Raji (cell line): ENCODE measurements around the gene SOX13.

Source experiments
- POLR2A ChIP-seq: IDR thresholded peaks from 2 replicates; pipeline ENCODE4 v1.6.1; 2011; ENCODE audit warnings: low read depth, low read length, control low read depth; ENCODE audit not compliant: insufficient read depth

SOX13 gene

DNA sequence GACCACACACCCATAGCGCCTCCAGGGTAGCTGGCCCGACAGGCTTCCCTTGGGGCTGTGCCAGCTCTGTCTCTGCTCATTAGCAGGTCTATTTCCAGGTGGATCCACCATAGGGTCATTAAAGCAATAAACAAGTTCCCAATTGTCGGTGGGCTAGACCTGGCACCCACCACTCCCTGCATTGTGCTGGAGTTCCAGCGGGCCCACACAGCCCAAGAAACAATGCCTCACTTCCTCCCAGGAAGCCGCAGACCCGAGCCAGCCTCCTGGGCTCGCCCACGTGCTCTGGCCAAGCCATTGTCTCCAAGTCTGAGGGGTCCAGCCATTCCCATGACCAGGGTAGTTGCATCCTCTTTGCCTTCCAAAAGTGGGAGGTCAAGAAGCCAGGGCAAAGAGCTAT is 27.5 kb upstream of the SOX13 start:
- no peak for TF ChIP-seq POLR2A

DNA sequence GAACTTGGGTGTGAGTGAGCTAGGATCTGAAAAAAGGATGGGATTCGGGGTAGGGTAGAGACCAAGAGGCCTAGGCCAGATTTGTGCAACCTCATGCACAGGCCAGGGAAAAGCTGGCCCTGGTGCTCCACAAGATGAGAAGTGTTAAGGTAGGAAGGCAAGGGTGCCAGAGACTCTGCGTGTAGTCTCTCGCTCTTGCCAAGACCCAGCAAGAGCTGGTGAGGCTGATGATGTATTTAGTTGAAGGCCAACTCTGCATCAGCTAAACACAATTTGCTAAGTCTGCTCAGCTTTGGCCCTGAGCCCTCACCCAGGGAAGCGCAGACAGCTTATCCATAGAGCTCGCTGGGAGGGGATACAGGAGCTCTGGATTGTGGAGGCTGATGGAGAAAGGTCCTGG is 26.6 kb upstream of the SOX13 start:
- TF ChIP-seq POLR2A, result no peak

DNA sequence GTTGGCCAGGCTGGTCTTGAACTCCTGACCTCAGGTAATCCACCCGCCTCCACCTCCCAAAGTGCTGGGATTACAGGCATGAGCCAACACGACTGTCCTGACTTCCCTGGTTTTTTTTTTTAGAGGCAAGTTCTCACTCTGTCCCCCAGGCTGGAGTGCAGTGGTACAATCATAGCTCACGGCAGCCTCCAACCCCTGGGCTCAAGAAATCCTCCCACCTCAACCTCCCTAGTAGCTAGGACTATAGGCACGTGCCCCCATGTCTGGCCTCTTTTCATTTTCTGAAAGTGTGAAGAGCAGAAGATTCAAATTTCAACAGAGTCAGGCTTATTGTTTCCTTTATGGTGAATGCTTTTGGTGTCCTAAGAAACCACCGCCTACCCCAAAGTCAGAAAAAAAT is 21.7 kb upstream of the SOX13 start:
- TF ChIP-seq POLR2A, result no peak

DNA sequence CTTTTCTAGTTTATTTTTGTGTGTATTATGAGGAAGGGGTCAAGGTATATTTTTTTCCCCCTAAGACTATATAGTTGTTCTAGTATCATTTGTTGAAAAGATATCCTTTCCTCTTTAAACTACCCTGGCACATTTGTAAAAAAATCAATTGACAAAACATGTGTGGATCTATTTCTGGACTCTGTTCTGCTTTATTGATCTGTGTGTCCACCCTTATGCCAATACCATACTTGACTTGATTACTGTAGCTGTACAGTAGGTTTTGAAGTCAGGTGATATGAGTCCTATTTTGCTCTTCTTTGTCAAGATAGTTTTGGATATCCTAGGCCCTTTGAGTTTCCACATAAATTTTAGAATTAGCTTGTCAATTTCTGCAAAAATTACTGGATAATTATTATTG is 21.2 kb upstream of the SOX13 start:
- no peak for TF ChIP-seq POLR2A

- TF ChIP-seq POLR2A, result no peak
Measured at GRCh38 chr1:204053893-204054292, 19.0 kb upstream of the SOX13 start.

DNA sequence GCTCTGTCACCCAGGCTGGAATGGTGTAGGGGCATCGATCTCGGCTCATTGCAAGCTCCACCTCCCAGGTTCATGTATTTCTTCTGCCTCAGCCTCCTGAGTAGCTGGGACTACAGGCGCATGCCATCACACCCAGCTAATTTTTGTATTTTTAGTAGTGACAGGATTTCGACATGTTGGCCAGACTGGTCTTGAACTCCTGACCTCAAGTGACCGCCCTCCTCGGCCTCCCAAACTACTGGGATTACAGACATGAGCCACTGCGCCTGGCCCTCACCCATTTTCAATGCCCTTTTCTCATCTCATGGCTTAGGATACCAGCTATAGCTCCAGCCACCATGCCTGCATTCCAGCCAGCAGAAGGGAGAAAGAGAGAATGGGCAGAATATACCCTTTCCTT is 12.9 kb upstream of the SOX13 start:
- TF ChIP-seq POLR2A, result no peak

GRCh38 chr1:204062106-204062505 is 10.8 kb upstream of the SOX13 start:
- TF ChIP-seq POLR2A, result no peak

GRCh38 chr1:204065174-204065985 is 7.5 kb upstream of the SOX13 start:
- no peak for TF ChIP-seq POLR2A

- no peak for TF ChIP-seq POLR2A
Measured at GRCh38 chr1:204065986-204066300, 7.0 kb upstream of the SOX13 start.

GRCh38 chr1:204067935-204068334 is 5.0 kb upstream of the SOX13 start:
- TF ChIP-seq POLR2A, result no peak

- TF ChIP-seq POLR2A, result no peak
Measured at GRCh38 chr1:204069887-204070286, 3.0 kb upstream of the SOX13 start.

DNA sequence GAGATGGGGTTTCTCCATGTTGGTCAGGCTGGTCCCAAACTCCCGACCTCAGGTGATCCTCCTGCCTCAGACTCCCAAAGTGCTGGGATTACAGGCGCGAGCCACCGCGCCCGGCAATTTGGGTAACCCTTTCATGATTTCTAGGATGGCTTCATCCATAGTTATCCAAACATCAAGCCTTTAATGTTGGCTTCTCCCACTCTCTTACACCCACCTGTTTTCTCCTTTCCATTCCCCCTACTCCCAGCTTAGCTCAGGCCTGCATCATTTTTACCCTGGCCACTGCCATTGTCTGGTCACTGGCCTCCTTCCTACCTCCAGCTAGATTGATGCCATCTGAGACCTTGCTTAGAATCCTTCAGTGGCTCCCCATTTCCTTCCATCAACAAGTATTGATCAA is 2.0 kb upstream of the SOX13 start:
- no peak for TF ChIP-seq POLR2A

- no peak for TF ChIP-seq POLR2A
Measured at GRCh38 chr1:204073837-204074273, 940 bp downstream of the SOX13 start.

- no peak for TF ChIP-seq POLR2A
Measured at GRCh38 chr1:204074274-204075138, 1.6 kb downstream of the SOX13 start.

GRCh38 chr1:204075139-204075521 is 2.2 kb downstream of the SOX13 start:
- TF ChIP-seq POLR2A, result no peak
